OCI-M1 (cell line): ENCODE measurements around the gene SRGAP2B.
"Not testable (repeated sequence)": the region's sequence is repeated elsewhere in the genome, so short reads cannot be mapped to it uniquely, and the experiment has no call there.

Source experiments
- DNase-seq: peaks from one replicate; lab custom pipeline; 2025; lab: John Stamatoyannopoulos, UW

SRGAP2B gene

DNA sequence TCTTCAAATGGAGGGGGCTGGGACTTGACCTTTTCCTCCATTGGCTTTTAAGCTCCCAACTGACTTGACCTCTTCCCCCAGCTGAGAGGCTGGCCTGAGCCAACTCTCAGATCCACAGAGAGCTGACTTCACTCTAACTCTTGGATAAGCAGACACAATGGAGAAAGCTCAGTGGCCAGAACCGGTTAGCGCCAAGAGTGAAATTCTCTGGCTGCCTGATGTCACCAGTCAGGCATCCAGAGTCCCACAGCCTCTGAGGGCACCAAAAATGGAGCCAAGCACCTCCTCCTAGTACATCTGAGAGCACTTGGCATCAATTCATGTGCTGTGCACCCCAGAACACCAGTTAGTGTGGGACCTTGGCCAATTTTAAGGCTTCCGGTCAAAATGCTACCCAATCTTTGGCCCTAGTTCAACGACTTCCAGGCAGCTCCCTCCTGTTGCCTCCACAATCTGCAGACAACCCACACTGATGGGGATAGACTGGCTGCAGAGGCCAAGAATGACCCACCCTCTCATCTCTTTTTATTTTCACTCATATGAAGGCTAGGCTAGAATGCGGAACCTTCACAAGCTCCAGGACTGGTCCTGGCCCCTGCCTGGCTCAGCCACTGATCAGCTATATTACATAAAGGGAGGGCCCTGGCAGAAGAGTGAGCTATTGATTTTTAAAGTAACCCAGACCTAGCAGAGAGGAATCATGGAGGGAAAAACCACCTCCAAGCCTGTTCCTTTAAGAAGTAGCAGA lies 200.5 kb downstream of the SRGAP2B start:
- not testable (repeated sequence) for DNase-seq

GRCh38 chr1:144893710-144894438 lies 201.3 kb downstream of the SRGAP2B start:
- not testable (repeated sequence) for DNase-seq

- not testable (repeated sequence) for DNase-seq
Observed at GRCh38 chr1:144893062-144893461, 202.1 kb downstream of the SRGAP2B start.

GRCh38 chr1:144889450-144890115 lies 205.5 kb downstream of the SRGAP2B start:
- DNase-seq, result not testable (repeated sequence)

- DNase-seq, result not testable (repeated sequence)
Observed at GRCh38 chr1:144883022-144883421, 212.1 kb downstream of the SRGAP2B start.

DNA sequence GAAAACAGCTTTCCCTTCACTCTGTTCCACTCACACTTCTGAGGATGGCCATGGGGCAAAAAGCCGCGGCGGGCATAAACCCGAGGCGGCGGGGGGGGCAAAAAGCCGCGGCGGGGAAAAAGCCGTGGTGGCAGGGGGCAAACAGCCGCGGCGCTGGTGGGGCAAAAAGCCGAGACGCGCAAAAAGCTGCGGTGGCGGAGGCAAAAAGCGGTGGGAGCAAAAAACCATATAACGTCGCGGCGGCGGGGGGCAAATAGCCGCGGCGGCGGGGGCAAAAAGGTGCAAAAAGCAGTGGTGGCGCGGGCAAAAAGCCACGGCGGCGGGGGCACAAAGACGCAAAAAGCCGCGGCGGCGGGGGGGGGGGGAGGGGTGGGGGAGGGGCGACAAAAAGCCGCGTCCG lies 212.8 kb downstream of the SRGAP2B start:
- DNase-seq, result not testable (repeated sequence)

DNA sequence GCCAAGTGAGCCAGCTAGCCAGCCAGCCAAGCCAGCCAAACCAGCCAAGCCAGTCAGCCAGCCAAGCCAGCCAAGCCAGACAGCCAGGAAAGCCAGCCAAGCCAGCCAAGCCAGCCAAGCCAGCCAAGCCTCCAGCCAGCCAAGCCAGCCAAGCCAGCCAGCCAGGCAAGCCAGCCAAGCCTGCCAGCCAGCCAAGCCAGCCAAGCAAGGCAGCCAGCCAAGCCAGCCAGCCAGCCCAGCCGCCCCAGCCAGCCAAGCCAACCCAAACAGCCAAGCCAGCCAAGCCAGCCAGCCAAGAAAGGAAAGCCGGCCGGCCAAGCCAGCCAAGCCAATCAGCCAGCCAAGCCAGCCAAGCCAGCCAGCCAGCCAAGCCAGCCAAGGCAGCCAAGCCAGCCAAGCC lies 236.5 kb downstream of the SRGAP2B start:
- DNase-seq, result not testable (repeated sequence)
